HG03103 (cell line): ENCODE data around the gene MB21D2.
A peak's percentile ranks its signal among the peaks of the same experiment; 100 is the strongest.

Experiments
- ATAC-seq: cut with Tn5 transposase; IDR thresholded peaks from one replicate; pipeline ENCODE4 v1.9.1; 2021; ENCODE audit warnings: low read depth; ENCODE audit not compliant: unreplicated experiment

The MB21D2 gene

DNA sequence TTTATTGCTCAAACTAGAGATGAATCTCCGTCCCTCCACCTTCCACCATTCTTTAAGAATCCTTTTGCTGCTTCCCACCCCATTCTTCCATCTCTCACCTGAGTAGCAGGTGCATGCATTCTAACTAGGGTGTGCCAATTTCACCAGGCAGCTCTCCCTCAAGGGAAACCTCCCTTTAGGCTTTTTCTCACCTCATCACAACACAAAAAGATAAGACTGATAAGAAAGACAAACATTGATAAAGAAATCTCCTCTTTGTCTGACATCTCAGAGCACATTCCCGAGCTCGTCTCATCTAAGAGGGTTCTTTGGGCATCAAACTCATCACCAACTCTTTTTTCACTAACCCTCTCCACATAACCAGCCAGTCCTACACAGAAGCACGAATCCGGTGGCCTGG, 23.0 kb downstream of the MB21D2 start:
- ATAC-seq: no peak

GRCh38 chr3:192892981-192893700, 24.5 kb downstream of the MB21D2 start:
- peak; percentile 98 for ATAC-seq

DNA sequence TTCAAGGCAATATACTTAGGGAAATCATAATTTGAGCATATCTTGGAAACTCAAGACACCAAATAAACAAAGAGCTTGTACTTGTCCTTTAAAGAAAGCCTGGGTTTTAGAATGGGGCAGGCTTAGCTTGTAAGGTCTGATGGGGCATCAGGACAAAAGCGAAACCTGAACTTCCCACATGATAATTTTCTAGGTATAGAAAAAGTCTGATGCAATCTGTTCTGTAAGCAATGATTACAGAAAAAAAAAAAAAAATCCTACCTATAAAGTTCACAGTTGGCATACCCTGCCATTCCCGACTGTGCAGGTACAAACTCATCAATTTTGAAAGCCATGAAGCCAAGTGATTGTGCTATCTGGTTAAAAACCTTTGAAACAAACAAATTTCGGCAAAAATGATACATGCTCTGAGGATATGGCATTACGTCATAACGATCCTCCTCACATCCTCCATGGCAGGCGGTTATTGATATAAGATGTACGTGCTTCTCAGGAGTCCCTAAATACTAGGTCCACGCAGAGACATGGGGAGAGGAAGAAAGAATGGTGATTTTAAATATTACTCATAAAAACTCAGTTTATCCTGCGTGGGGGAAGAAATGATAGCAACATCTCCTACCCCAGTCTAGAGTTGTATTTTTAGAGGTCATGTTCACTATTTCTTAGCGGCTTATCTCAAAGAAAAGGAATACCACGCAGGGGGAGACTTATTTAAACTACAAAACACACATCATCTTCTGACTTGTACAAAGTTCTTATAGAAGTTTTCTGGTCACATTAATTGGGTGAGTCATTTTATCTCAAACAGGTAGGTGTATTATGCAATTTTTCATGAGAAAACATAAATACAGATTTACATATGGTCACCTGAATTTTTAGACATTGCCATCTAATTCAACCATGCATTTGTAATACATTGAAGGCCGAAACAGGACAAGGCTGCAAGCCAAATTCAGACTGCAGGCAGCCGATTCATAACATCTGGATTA, 27.0 kb downstream of the MB21D2 start:
- no peak for ATAC-seq

DNA sequence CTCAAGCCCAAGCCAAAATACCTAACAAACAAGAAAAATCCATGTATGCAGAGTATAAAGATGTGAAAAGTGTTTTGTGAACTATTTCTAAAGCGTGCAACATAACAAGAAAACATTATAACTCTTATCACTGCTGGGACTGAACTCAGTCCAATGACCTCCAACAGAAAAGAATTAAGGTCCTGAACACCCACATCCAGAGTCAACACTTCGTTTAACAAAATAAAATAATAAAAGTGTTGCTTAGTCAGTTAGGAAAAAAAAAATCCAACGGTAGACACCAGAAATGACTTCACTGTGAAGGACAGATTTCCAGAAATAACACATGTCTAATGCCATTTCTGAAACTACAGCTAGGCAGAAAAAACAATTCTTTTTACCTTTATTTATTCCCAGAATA, 28.0 kb downstream of the MB21D2 start:
- ATAC-seq: no peak

- ATAC-seq: no peak
Measured at GRCh38 chr3:192888190-192888589, 29.5 kb downstream of the MB21D2 start.

DNA sequence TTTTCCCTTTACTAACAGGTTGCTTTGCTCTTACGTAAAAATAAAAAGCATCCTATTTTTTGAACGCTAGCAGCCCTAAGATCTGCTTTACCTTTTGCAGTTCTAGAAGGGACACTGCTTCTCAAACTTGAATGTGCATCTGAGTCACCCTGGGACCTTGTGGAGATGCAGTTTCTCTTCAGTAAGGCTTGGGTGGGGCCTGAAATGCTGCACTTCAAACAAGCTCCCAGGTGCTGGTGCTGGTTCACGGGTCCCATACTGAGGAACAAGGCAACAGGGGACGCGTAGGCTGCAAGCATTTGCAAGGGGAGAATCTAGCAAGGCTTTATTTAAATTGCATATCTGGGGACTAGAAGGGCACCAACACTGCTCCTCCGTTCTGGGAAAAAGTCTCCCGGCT, 30.0 kb downstream of the MB21D2 start:
- ATAC-seq: no peak

GRCh38 chr3:192887047-192887446, 30.6 kb downstream of the MB21D2 start:
- no peak for ATAC-seq

DNA sequence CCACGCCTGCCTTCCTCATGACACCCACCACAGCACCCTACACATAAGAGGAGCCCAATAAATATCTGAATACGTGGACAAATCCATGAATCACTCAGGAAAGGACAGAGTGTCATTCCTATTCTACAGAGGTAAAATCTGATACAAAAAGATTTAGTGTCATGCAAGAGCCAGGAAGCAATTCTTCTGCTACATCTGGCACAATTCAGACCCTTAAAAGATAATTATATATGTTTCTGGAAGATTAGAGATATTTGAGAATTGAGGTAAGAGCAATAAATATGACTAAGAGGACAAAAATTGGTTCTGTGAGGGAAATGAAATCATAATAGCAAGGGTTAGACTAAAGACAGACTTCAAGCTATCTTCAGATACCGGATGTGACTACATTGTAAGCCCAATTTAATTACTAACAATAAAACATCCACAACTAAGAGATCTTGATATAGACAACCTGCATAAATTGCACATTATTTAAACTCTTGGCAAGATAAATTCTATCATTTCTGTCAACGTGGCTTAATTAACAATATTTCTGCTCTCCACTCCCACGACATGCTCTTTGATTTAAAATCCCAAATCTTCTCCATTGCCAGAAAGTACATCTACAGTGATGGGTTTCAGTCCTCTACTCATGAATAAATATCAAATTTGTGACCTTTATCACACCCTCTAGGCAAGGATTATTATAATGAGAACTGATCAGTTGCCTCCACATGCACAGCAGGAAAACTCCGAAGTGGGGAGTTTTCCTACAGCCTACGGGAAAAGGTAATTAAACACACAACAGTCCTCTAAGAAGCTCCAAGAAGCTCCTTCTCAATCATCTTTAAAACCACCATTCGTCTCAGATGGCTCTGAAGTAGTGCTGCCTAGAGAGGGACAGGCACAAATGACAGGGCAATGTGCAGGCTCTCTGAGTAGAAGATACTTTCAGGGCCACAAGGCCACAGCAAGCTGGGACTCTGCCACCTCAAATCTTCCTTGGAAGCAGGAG, 32.6 kb downstream of the MB21D2 start:
- no peak for ATAC-seq

DNA sequence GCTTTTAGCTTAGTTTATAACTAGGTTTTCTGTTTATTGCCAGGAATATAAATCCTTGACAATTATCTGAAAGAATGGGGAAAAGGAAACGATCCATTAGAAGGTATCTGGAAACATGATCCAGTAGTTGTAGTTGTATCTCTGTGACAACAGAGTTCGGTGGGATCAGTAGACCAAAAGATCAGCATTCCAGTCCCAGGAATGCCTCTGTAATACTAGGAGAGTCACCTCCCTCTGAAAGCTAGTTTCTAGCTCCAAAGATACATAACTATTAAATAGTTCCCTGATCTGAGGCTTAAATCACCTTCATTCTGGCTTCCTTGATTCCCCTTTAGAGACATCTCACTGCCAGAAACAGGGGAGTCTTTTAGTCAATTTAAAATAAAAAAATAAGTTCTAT, 34.1 kb downstream of the MB21D2 start:
- no peak for ATAC-seq

GRCh38 chr3:192881159-192881786, 36.4 kb downstream of the MB21D2 start:
- no peak for ATAC-seq

DNA sequence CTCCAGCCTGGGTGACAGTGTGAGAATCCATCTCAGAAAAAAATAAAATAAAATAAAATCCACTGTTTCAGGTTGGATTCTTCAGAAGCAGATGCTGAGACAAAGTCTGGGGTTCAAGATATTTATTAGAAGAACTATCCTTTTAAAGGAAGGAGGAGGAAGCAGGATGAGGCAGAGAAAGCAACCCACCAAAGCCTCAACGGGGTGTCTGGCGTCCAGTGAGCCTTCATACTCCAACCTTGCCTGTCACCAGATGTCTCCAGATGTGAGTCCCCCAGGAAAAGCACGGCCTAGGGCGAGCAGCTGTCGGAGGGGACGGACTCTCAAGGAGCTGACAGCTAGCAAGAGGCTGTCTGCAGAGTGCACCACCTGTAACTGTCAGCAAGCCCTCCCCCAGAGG, 37.3 kb downstream of the MB21D2 start:
- ATAC-seq: no peak

GRCh38 chr3:192879346-192880031, 38.2 kb downstream of the MB21D2 start:
- ATAC-seq: no peak

- no peak for ATAC-seq
Measured at GRCh38 chr3:192875971-192876565, 41.6 kb downstream of the MB21D2 start.

DNA sequence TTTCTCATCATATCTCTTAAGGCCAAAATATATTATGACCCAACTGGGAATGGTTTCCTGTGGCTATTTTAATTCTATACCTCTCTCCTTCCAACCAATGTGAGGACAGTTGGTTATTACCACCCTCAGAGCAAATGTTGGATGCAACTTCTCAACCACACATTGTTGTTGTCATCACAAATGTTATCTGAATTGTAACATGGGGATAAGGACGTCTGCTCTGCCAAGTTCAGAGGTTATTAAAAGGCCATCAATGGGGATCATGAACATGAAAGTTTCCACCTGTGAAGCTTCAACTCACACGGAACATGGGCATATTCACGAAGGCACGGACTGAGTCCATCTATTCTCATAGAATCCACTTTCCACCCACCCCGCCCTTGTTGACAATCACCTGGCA, 46.8 kb downstream of the MB21D2 start:
- no peak for ATAC-seq

- ATAC-seq: no peak
Measured at GRCh38 chr3:192869131-192870031, 48.3 kb downstream of the MB21D2 start.

GRCh38 chr3:192867645-192868044, 50.0 kb downstream of the MB21D2 start:
- ATAC-seq: no peak

DNA sequence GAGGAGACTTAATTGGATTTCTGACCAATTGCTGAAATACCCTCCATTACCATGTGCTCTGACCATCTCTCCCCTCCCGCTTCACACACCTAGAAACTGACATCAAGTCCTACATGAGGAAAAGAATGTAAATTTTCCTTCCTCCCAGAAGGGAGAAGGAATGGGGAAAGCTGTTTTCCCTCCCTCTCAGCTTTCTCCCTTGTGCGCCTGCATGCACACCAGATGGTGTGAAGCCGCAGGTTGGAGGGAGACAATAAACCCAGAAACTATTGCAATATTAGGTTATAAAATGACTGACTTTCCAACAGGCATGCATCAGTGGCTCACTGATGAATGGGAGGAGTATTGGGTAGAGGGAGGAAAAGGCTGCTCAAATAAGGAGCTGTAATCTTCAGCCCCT, 50.9 kb downstream of the MB21D2 start:
- no peak for ATAC-seq

DNA sequence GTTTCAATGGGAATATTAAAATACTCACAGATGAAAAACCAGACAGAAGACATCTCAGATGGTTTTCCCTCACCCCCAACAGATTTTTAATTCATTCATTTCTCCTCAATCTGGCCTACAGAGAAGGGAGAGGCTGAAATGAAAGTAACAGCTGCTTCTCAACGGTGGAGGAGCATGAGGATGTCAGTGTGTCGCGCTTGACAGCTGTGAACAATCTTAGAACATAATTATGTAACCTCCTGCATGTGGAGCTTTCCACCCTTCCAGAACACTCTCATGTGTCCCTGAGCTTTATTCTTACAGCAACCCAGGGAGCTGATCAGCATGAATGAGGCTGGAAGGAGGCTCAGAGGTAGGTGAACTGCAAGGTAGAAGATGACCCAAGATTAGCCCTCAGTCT, 52.7 kb downstream of the MB21D2 start:
- peak; percentile 60 for ATAC-seq
